PC-3 (cell line): ENCODE measurements around the gene MEAF6. TPM values are rescaled to one million over a fixed set of nuclear protein-coding genes. Genes with fewer than 3 reads are reported as not detected.
A peak's percentile ranks its signal among the peaks of the same experiment; 100 is the strongest.

Source experiments
- ATAC-seq: fragments of 200-7000 bp; cut with Tn5 transposase; 2 replicates; pipeline ENCODE4 v1.9.1; 2020; ENCODE audit warnings: mild to moderate bottlenecking, moderate library complexity
- BruUV-seq: library from RNA; stranded (reverse); fragments of 400-500 nt; replicated peaks from 2 replicates; lab custom pipeline; 2021; lab: Mats Ljungman, UMichigan
- CTCF ChIA-PET: fragments of 300-600 bp; sonication (Branson Sonifier 250); formaldehyde crosslinking; loops from one replicate; lab custom pipeline; 2022; ENCODE audit warnings: antibody characterized with exemption; lab: Charles Lee
- POLR2A ChIA-PET: fragments of 300-600 bp; sonication (Branson Sonifier 250); formaldehyde crosslinking; loops from one replicate; lab custom pipeline; 2022; ENCODE audit warnings: antibody characterized with exemption; ENCODE audit not compliant: unreplicated experiment; lab: Charles Lee
- DNase-seq: peaks from one replicate; pipeline ENCODE4 v3.0.0-alpha.2; 2015
- H2AFZ ChIP-seq: fragments of 300-600 bp; sonication (generic); 2 replicates; pipeline ENCODE4 v1.6.0; 2016; ENCODE audit warnings: antibody characterized with exemption, low read length
- H3F3A ChIP-seq: fragments of 300-600 bp; sonication (generic); one replicate; pipeline ENCODE4 v1.6.0; 2017; ENCODE audit warnings: antibody characterized with exemption, low read length, control low read depth, mild to moderate bottlenecking; ENCODE audit not compliant: unreplicated experiment
- H3K27ac ChIP-seq: fragments of 300-600 bp; sonication (generic); 2 replicates; pipeline ENCODE4 v1.5.1; 2016; ENCODE audit warnings: mild to moderate bottlenecking, low read length
- H3K27me3 ChIP-seq: fragments of 300-600 bp; sonication (generic); 2 replicates; pipeline ENCODE4 v1.6.1; 2016; ENCODE audit warnings: low read length, mixed read lengths
- H3K36me3 ChIP-seq: fragments of 300-600 bp; sonication (generic); 2 replicates; pipeline ENCODE4 v1.6.1; 2016; ENCODE audit warnings: low read depth, mixed run types, low read length, mixed read lengths
- H3K4me1 ChIP-seq: fragments of 300-600 bp; sonication (generic); 2 replicates; pipeline ENCODE4 v1.5.1; 2016; ENCODE audit warnings: low read length; ENCODE audit not compliant: insufficient read depth
- H3K4me2 ChIP-seq: fragments of 300-600 bp; sonication (generic); 2 replicates; pipeline ENCODE4 v1.6.0; 2016; ENCODE audit warnings: low read length
- H3K4me3 ChIP-seq: fragments of 300-600 bp; sonication (generic); 2 replicates; pipeline ENCODE4 v1.5.1; 2016; ENCODE audit warnings: mild to moderate bottlenecking, low read length, mixed read lengths
- H3K79me2 ChIP-seq: fragments of 300-600 bp; sonication (generic); 2 replicates; pipeline ENCODE4 v1.6.1; 2017; ENCODE audit warnings: low read length, mixed read lengths
- H3K9ac ChIP-seq: fragments of 300-600 bp; sonication (generic); 2 replicates; pipeline ENCODE4 v1.6.0; 2016; ENCODE audit warnings: mild to moderate bottlenecking, low read length
- H3K9me2 ChIP-seq: fragments of 300-600 bp; sonication (generic); replicated peaks from 2 replicates; pipeline ENCODE4 v1.6.1; 2016; ENCODE audit warnings: mixed run types, low read length, mixed read lengths
- H3K9me3 ChIP-seq: fragments of 300-600 bp; sonication (generic); 2 replicates; pipeline ENCODE4 v1.6.1; 2016; ENCODE audit warnings: low read length, mixed read lengths
- H4K20me1 ChIP-seq: fragments of 300-600 bp; sonication (generic); 2 replicates; pipeline ENCODE4 v1.6.1; 2016; ENCODE audit warnings: low read length, mixed read lengths
- CTCF ChIP-seq: fragments of 300-600 bp; sonication (generic); conservative IDR thresholded peaks from 2 replicates; pipeline ENCODE4 v1.5.1; 2017; ENCODE audit warnings: antibody characterized with exemption, low read depth, mild to moderate bottlenecking, low read length
- EZH2 ChIP-seq: fragments of 300-600 bp; sonication (generic); IDR thresholded peaks from one replicate; pipeline ENCODE4 v1.6.1; 2017; ENCODE audit warnings: antibody characterized with exemption, mild to moderate bottlenecking, low read length; ENCODE audit not compliant: unreplicated experiment
- EZH2phosphoT487 ChIP-seq: fragments of 300-600 bp; sonication (generic); IDR thresholded peaks from 2 replicates; pipeline ENCODE4 v1.6.1; 2018; ENCODE audit warnings: mild to moderate bottlenecking, antibody characterized with exemption, low read length, borderline replicate concordance
- intact Hi-C: fragments of 100-400 bp; cut with micrococcal nuclease; formaldehyde crosslinking; loops from 2 replicates; pipeline ENCODE4 v1.9.0; 2023
- total RNA-seq: library from RNA; depleted of rRNA; stranded (reverse); fragments of >200 nt; gene quantifications from 2 replicates; pipeline ENCODE4 v1.2.3, GENCODE V29; 2014

Gene MEAF6
- total RNA-seq, 1 experiment from 2014 or later: 87.0 TPM

GRCh38 chr1:37556712-37557196 is 42.2 kb upstream of the MEAF6 start, which contains the start of gene DNALI1:
Gene DNALI1 (plus strand): TSS chr1:37556940. CDS start chr1:37556995, 55 bp downstream.
- DNase-seq (peak; percentile 34), ATAC-seq (peak; percentile 42)
- Histone ChIP-seq H3K9me3 (no peaks in the 10 kb centered on the region), H3K4me1 (peaks cover 16% of the 10 kb centered on the region), H3K4me2 (peak within 1 kb of the TSS; percentile 22; the same call in 1 of the 2 replicates), H3K27me3 (no peaks in the 10 kb centered on the region), H3K9ac (no peak within 1 kb of the TSS), H2AFZ (peak within 1 kb of the TSS; percentile 80), H3K9me2 (no peaks in the 10 kb centered on the region), H3F3A (no peaks in the 10 kb centered on the region), H3K79me2 (peaks cover 24% of the 10 kb centered on the region), H3K27ac (no peak within 1 kb of the TSS), H3K36me3 (peaks cover 6% of the 10 kb centered on the region), H4K20me1 (peaks cover 7% of the 10 kb centered on the region), H3K4me3 (no peak within 1 kb of the TSS)
- CTCF ChIA-PET: no interaction called here
- POLR2A ChIA-PET: interaction anchor here (0.6 kb wide), 1 partner anchor 104 kb away, joined by 3 read pairs; no protein-coding TSS in a partner anchor
- BruUV-seq: no TSS peak
- no peak for TF ChIP-seq EZH2
- intact Hi-C loops: no loop called here

- H3K27me3 ChIP-seq: no peaks in the 10 kb centered on the region
- H3K79me2 ChIP-seq: peaks cover 44% of the 10 kb centered on the region
- H3K4me1 ChIP-seq: peaks cover 20% of the 10 kb centered on the region
- H3K4me2 ChIP-seq: peak within 1 kb of the TSS; percentile 90
- peak within 1 kb of the TSS; percentile 100 for H3K4me3 ChIP-seq
- H3K36me3 ChIP-seq: peaks cover 14% of the 10 kb centered on the region
- BruUV-seq: no TSS peak
- peaks cover 7% of the 10 kb centered on the region for H4K20me1 ChIP-seq
- DNase-seq (peak; percentile 94), ATAC-seq (peak; percentile 93)
- TF ChIP-seq EZH2phosphoT487: no peak
- TF ChIP-seq CTCF: no peak
- no peak for TF ChIP-seq EZH2
- POLR2A ChIA-PET: no interaction called here
- H3K9me3 ChIP-seq: no peaks in the 10 kb centered on the region
- CTCF ChIA-PET: interaction anchor here (0.6 to 1.0 kb wide), 2 partner anchors 40 to 58 kb away, joined by 10 read pairs; partner anchors contain the start of gene MEAF6
- peak within 1 kb of the TSS; percentile 95 for H3K9ac ChIP-seq
- no peaks in the 10 kb centered on the region for H3K9me2 ChIP-seq
- H2AFZ ChIP-seq: peak within 1 kb of the TSS; percentile 83
- H3F3A ChIP-seq: no peaks in the 10 kb centered on the region
- H3K27ac ChIP-seq: peak within 1 kb of the TSS; percentile 59
- intact Hi-C loops: loop anchor here (5.0 kb wide), 1 partner anchor 138 kb away; the partner anchor contains the start of gene CDCA8
Measured at GRCh38 chr1:37553927-37554808, 39.6 kb upstream of the MEAF6 start, which contains the start of gene SNIP1. Gene SNIP1 (minus strand): TSS chr1:37554293. CDS start chr1:37554229, 64 bp downstream.

GRCh38 chr1:37553598-37553926 is 39.0 kb upstream of the MEAF6 start:
- peaks cover 50% of the 10 kb centered on the region for H3K79me2 ChIP-seq
- H3K4me1 ChIP-seq: peaks cover 20% of the 10 kb centered on the region
- POLR2A ChIA-PET: no interaction called here
- H3K4me2 ChIP-seq: peak overlapping the region; percentile 90
- peaks cover 20% of the 10 kb centered on the region for H3K36me3 ChIP-seq
- no peaks in the 10 kb centered on the region for H3K9me2 ChIP-seq
- BruUV-seq: TSS peak; percentile 54
- H3K9me3 ChIP-seq: no peaks in the 10 kb centered on the region
- TF ChIP-seq CTCF (no peak), EZH2phosphoT487 (no peak), EZH2 (no peak)
- H3K27ac ChIP-seq: peak overlapping the region; percentile 59
- H3K9ac ChIP-seq: peak overlapping the region; percentile 95
- H4K20me1 ChIP-seq: peaks cover 7% of the 10 kb centered on the region
- H3F3A ChIP-seq: no peaks in the 10 kb centered on the region
- H3K4me3 ChIP-seq: peak overlapping the region; percentile 100
- peak overlapping the region; percentile 83 for H2AFZ ChIP-seq
- ATAC-seq (no peak), DNase-seq (no peak)
- CTCF ChIA-PET: interaction anchor here (1.0 kb wide), 1 partner anchor 58 kb away, joined by 10 read pairs; no protein-coding TSS in a partner anchor
- intact Hi-C loops: loop anchor here (5.0 kb wide), 1 partner anchor 139 kb away; the partner anchor contains the start of gene CDCA8
- no peaks in the 10 kb centered on the region for H3K27me3 ChIP-seq
